ENCODE data around the gene CTBP2.

DNA sequence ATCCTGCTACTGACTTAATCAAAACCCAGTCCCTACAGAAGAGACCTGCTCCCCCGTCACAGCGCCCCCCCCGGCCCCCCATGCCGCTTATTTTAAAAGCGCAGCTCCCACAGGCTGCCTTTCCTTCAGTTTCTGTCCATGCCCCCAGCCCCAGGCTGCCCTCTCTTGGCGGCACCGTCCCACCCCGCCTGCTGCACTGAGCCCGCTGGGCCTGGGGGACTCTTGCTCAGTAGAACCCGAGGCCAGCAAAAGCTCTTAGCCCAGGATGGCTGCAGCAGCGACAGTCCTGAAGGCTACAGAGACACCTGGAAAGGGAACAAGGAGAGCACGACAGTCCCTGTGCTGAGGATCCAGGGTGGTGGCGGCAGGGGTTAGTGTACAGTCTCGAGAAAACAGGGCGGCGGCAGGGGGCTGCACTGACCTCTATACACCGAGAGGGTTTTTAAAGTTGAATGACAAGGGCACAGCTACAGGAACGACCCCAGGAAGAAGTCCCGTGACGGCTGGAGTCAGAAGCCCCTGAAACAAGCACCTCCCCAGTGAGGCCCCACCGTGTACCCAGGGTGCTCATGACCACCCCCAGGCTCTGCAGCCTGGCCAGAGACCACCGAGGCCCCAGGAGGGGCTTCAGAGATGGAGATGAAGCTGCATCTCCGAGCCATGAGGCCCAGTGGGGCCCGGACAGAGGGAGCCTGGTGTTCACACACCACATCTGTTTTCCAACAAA lies 164.1 kb downstream of the CTBP2 start:
- TF ChIP-seq HMG20B (CRISPR knock-in tag; conservative IDR thresholded peaks at IDR 0.05): no peak
- TF ChIP-seq KAT7 (CRISPR knock-in tag; IDR thresholded peaks at IDR 0.05; ENCODE audit: borderline replicate concordance): no peak
- TF ChIP-seq, protein P1, sequence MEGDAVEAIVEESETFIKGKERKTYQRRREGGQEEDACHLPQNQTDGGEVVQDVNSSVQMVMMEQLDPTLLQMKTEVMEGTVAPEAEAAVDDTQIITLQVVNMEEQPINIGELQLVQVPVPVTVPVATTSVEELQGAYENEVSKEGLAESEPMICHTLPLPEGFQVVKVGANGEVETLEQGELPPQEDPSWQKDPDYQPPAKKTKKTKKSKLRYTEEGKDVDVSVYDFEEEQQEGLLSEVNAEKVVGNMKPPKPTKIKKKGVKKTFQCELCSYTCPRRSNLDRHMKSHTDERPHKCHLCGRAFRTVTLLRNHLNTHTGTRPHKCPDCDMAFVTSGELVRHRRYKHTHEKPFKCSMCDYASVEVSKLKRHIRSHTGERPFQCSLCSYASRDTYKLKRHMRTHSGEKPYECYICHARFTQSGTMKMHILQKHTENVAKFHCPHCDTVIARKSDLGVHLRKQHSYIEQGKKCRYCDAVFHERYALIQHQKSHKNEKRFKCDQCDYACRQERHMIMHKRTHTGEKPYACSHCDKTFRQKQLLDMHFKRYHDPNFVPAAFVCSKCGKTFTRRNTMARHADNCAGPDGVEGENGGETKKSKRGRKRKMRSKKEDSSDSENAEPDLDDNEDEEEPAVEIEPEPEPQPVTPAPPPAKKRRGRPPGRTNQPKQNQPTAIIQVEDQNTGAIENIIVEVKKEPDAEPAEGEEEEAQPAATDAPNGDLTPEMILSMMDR (CRISPR knock-in tag; IDR thresholded peaks at IDR 0.05): peak; percentile 13; the same call in 1 of the 2 replicates
- TF ChIP-seq ZSCAN20 (CRISPR knock-in tag; IDR thresholded peaks at IDR 0.05; ENCODE audit: borderline replicate concordance): no peak
- TF ChIP-seq NBN (conservative IDR thresholded peaks at IDR 0.05): no peak
- TF ChIP-seq ZFP1 (CRISPR knock-in tag; IDR thresholded peaks at IDR 0.05): no peak
- no peak for TF ChIP-seq EZH2 (conservative IDR thresholded peaks at IDR 0.05; ENCODE audit: low read depth, low read length)
- no peak for TF ChIP-seq SP1 (IDR thresholded peaks at IDR 0.05)
- TF ChIP-seq SP1 (CRISPR knock-in tag; IDR thresholded peaks at IDR 0.05): no peak
- no peak for TF ChIP-seq SIN3A (IDR thresholded peaks at IDR 0.05; ENCODE audit: borderline replicate concordance, low read depth, low read length)
- TF ChIP-seq PHF21A (CRISPR knock-in tag; IDR thresholded peaks at IDR 0.05): no peak
- no peak for TF ChIP-seq ZNF572 (CRISPR knock-in tag; IDR thresholded peaks at IDR 0.05)
- no peak for TF ChIP-seq POLR2AphosphoS5 (IDR thresholded peaks at IDR 0.05; ENCODE audit: low read depth, low read length)
- no peak for TF ChIP-seq HNF4G (IDR thresholded peaks at IDR 0.05; ENCODE audit: borderline replicate concordance, low read depth, low read length)
- TF ChIP-seq HNF4G (CRISPR knock-in tag; IDR thresholded peaks at IDR 0.05; ENCODE audit: borderline replicate concordance, low read depth): no peak

Data from HepG2 (cell line).